ENCODE measurements around the gene EGLN3.

GRCh38 chr14:33959692-33960151 is 8.8 kb upstream of the EGLN3 start:
- TF ChIP-seq REST (IDR thresholded peaks at IDR 0.05; ENCODE audit: borderline replicate concordance in 1 of 2, low read depth in 1 of 2, low read length in 2 of 2) = no peak
- no peak for TF ChIP-seq ATF3 (CRISPR knock-in tag; IDR thresholded peaks at IDR 0.05)
- TF ChIP-seq ZNF224 (CRISPR knock-in tag; IDR thresholded peaks at IDR 0.05) = no peak
- no peak for TF ChIP-seq MAFG (CRISPR knock-in tag; IDR thresholded peaks at IDR 0.05)
- no peak for TF ChIP-seq MZF1 (CRISPR knock-in tag; IDR thresholded peaks at IDR 0.05; ENCODE audit: borderline replicate concordance)
- no peak for TF ChIP-seq SMC3 (IDR thresholded peaks at IDR 0.05; ENCODE audit: low read length)
- TF ChIP-seq BRF2 (CRISPR knock-in tag; IDR thresholded peaks at IDR 0.05) = no peak
- TF ChIP-seq POLR2A (IDR thresholded peaks at IDR 0.05; ENCODE audit: insufficient read depth in 1 of 2, low read depth in 2 of 2, low read length in 2 of 2) = no peak
- no peak for TF ChIP-seq CHD4 (IDR thresholded peaks at IDR 0.05; ENCODE audit: borderline replicate concordance, low read length)
- no peak for TF ChIP-seq ZNF558 (CRISPR knock-in tag; IDR thresholded peaks at IDR 0.05; ENCODE audit: borderline replicate concordance)
